Coronary artery (tissue), 2 donors: ENCODE results near the gene TRAF1.
A peak's percentile ranks its signal among the peaks of the same experiment; 100 is the strongest.

Experiments used
- DNase-seq: peaks from one replicate; pipeline ENCODE4 v3.0.0-alpha.2; 2017; ENCODE audit warnings: low spot score
- H3K27ac ChIP-seq, 2 donors: fragments of 200-600 bp; sonication (generic); one replicate each; pipeline ENCODE4 v1.5.1; 2016 to 2019
- H3K4me3 ChIP-seq: fragments of 200-600 bp; sonication (generic); 2 replicates; pipeline ENCODE4 v1.5.1; 2016; ENCODE audit warnings: mild to moderate bottlenecking, moderate library complexity
- TF ChIP-seq, protein P1 (sequence below): fragments of 200-600 bp; sonication (generic); IDR thresholded peaks from one replicate; pipeline ENCODE4 v1.5.1; 2019; ENCODE audit warnings: antibody characterized with exemption

TRAF1 gene

DNA sequence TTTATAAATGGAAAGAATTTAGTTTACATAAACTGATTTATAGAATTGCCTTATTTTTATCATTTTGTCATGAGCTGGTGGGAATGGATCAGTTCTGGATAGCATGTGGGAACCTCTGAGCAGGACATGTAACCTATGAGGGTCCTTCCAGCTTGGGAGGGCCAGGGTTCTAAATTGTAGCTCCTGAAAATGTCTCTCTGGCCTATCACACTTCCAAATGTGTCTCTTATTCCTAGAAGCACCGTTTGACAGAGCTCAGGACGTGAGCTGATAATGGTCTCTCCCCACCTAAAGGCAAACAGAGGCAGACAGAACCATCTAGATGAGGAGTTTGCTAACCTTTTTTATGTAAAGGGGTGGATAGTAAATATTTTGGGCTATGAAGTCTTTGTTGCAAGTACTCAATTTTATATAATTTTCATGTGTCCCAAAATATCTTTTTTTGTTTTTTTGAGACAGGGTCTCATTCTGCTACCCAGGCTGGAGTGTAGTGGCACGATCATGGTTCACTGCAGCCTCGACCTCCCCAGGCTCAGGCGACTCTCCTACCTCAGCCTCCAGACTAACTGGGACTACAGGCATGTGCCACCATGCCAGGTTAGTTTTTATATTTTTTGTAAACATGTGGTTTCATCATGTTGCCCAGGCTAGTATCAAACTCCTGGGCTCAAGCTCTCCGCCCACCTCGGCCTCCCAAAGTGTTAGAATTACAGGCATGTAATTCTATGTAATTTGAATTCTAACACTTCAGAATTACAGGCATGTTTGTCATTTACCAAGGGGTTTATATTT lies 4.0 kb downstream of the TRAF1 start:
- Histone ChIP-seq H3K27ac (peak overlapping the region; percentile 87 to 97), H3K4me3 (no peak overlapping the region)
- TF ChIP-seq, protein P1, sequence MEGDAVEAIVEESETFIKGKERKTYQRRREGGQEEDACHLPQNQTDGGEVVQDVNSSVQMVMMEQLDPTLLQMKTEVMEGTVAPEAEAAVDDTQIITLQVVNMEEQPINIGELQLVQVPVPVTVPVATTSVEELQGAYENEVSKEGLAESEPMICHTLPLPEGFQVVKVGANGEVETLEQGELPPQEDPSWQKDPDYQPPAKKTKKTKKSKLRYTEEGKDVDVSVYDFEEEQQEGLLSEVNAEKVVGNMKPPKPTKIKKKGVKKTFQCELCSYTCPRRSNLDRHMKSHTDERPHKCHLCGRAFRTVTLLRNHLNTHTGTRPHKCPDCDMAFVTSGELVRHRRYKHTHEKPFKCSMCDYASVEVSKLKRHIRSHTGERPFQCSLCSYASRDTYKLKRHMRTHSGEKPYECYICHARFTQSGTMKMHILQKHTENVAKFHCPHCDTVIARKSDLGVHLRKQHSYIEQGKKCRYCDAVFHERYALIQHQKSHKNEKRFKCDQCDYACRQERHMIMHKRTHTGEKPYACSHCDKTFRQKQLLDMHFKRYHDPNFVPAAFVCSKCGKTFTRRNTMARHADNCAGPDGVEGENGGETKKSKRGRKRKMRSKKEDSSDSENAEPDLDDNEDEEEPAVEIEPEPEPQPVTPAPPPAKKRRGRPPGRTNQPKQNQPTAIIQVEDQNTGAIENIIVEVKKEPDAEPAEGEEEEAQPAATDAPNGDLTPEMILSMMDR = no peak
- no peak for DNase-seq

DNA sequence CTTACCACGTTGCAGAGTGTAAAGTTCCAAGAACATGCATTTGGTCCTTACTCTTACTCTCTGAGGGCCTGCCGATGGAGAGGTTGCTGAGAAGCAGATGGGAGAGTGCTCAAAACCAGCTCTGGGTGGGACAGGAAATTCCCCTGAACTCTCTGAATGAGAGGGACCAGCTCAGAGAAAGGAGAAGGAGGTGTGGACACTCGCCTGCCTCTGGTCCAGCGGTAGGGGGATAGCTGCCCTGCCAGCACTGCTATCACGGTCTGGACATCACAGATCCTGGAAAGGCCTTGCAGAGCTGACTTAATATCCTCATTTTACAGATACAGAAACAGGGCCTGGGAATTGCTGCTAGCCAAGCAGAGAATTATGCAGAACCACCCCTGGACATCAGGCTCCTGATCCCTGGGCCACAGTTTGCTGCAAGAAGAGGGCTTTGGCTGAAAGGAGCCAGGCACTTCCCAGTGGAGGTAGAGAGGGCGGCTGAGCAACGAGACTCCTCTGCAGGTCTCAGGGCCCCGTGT lies 4.9 kb downstream of the TRAF1 start:
- no peak for DNase-seq
- Histone ChIP-seq H3K27ac (peak overlapping the region; percentile 87 to 97), H3K4me3 (no peak overlapping the region)
- TF ChIP-seq, protein P1 = no peak

DNA sequence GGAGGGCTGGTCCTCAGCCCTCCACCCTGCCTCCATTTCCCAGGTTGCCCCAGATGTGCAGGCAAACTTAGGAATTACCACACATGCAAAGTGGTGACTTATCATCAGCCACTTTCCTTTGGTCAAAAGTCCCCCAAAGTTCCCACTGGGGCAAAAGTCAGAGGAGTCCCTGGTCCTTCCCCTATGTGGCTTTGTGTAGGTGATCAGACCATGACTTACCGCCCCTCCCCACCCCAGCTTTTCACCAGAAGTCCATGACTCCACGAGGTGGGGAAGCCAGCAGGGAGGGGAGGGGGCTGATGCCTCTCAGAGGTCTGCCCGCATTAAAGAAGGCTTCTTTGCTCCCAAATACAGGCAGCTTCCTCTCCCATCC lies 5.8 kb downstream of the TRAF1 start:
- TF ChIP-seq, protein P1 = no peak
- Histone ChIP-seq H3K27ac (peak overlapping the region; percentile 87 to 97), H3K4me3 (peak overlapping the region; percentile 16)
- DNase-seq = no peak

DNA sequence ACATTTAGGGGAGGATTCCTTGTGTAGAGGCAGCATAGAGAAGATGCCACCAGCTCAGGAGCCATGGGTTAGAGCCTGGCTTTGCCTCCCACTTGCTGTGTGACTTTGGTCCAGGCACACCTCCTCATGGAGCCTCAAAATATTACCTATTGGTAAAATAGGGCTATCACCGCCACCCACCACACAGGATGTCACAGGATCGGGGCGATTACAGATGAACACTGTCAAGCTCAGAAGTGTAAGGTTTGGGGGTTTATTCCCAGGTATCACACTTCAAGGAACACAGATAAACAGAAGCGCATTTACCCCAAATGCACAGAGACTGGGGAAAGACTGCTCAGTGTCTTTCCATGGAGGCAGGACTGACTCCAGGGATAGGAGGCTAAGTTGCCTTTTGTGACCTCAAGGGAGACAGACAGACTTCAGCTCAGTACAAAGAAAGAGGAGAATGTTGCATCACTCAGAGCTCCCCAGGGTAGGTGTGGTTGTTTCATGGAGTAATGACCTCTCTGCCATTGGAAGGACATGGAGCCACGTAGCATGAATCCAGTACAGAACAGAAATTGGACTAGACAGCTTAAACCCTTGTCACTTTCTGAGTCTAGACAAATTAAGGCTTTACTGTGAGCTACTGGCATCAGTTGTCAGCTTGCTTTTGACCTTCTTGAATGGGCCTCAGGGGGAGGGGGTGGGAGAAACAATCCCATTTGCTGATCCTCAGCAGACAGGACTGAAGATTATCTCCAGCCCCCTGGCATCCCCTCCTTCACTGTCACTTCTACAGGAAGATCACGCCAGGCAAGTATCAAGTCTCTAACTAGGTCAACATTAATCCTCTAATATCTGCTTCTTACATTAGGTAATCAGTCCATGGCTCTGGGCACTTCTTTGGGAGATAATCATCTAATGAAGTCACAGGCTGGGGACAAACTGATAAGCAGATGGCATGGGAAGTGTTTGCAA lies 6.5 kb downstream of the TRAF1 start:
- TF ChIP-seq, protein P1 = no peak
- DNase-seq = no peak
- H3K4me3 ChIP-seq = peak overlapping the region; percentile 16
- peak overlapping the region; percentile 87 to 97 for H3K27ac ChIP-seq

DNA sequence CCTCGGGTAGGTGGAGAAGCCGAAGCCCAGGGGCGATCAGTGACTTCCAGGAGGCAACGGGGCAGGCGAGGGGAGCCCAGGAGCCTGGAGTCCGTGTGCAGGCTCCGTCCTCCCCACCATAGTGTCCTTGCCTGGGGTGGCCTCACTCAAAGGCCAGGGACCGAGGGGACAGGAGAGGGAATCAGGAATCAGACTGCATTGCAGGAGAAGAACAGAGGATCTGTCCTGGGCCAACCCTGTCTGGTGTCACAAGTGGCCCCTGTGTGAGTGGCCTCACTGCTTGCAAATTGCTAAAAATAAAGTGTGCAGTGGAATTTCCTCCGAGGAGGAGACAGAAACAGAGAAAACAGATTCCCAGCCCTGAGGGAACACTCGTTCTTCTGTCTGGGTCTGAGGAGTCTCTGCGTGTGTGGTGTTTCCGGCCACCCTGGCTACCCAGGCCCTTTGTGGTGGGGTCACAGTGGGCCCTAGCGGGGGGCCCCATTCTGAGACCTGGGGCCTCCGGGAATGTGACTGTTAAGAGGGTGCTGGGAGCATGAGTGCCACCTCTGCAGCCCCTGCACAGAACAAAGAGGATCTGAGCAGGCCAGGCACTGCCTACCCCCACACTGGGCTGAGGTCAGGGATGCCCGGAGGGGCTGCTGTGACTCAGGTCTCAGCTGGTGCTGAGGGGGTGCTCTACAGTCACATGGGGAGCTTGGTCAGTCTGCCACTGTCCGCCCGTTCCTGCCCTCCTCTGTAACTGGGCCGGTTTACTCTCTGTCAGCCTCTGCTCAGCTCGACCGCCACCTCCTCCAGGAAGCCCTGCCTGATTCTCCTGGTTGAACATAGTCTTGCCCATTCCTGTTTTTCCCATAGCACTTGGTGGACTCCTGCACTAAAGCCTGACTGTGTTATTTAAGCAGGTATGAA lies 7.4 kb downstream of the TRAF1 start:
- DNase-seq = no peak
- TF ChIP-seq, protein P1 = no peak
- H3K27ac ChIP-seq = peak overlapping the region; percentile 87 to 97
- H3K4me3 ChIP-seq = peak overlapping the region; percentile 43

DNA sequence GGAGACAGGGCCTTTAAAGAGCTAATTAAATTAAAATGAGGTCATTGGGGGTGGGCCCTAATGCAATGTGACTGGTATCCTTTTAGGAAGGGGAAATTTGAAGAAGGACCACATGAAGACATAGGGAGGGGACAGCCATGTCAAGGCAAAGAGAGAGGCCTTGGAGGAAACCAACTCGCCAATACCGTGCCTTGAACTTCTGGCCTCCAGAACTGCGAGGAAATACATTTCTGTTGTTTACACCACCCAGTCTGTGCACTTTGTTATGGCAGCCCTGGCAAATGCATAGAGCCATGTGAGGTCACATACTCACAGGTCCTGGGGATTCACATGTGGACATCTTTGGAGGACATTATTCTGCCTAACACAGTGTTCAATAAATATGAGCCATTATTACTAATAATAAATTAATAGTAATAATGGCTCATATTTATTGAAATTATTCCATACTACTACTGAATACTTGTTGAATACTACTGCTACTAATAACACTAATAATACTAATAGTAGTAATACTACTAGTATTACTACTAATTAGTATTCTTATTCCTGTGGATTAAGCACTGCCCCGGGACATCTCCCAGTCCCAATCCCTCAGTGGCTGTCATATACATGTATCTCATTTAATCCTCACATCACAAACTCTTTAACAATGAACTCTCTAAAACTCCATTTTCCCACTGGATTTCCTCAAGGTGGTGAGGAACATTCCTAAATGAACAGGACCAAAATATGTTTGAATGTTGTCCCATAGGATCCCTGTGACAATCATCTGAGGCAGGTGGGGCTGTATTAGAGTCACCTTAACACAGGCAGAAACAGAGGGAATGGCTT lies 8.4 kb downstream of the TRAF1 start:
- no peak for DNase-seq
- Histone ChIP-seq H3K4me3 (no peak overlapping the region), H3K27ac (peak overlapping the region; percentile 87 to 97)
- TF ChIP-seq, protein P1 = no peak
